ENCODE results near the gene NUS1. TPM values are rescaled to one million over a fixed set of nuclear protein-coding genes. Genes with fewer than 3 reads are reported as not detected.

The NUS1 gene
- total and polyA plus RNA-seq, 2 experiments from 2014 or later, result 34.6 to 69.0 TPM

DNA sequence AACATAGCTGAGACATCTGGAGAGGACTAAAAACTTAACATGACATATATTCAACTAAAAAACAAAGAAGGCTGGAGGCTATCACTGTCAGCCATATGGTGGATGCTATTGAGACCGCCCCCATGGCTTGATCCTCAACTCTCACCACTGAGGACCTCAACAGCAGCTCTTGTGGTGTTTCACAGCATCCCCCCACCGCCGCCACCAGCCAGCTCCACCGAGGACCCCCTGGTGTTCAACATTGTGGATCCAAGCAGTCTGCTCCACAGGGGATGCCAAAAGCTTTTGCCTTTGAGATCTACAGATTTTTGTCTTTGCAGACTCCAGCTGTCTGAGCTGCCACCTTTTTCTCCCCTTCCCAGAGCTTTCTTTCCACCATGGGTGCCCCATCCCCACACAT, 64.6 kb downstream of the NUS1 start:
- Mint-ChIP-seq H3K9me3 (peaks cover 6% of the 10 kb centered on the region; the same call in 1 of the 3 replicates), H3K4me1 (peaks cover 14% of the 10 kb centered on the region), H3K27me3 (ENCODE audit: insufficient read depth, low read depth, poor library complexity) (peaks cover 8% of the 10 kb centered on the region), H3K27ac (no peak overlapping the region; the same call in 1 of the 2 replicates), H3K36me3 (ENCODE audit: low read depth) (no peaks in the 10 kb centered on the region), H3K4me3 (no peak overlapping the region)
- TF ChIP-seq ZNF114 (CRISPR knock-in tag; IDR thresholded peaks at IDR 0.05) (no peak), EZH2phosphoT487 (IDR thresholded peaks at IDR 0.05; ENCODE audit: unreplicated experiment) (no peak), NANOG (IDR thresholded peaks at IDR 0.05; ENCODE audit: borderline replicate concordance) (no peak), STAT1 (IDR thresholded peaks at IDR 0.05; ENCODE audit: unreplicated experiment) (no peak), ZNF331 (CRISPR knock-in tag; IDR thresholded peaks at IDR 0.05; ENCODE audit: low read depth) (no peak)
- TF ChIP-seq, protein P1, sequence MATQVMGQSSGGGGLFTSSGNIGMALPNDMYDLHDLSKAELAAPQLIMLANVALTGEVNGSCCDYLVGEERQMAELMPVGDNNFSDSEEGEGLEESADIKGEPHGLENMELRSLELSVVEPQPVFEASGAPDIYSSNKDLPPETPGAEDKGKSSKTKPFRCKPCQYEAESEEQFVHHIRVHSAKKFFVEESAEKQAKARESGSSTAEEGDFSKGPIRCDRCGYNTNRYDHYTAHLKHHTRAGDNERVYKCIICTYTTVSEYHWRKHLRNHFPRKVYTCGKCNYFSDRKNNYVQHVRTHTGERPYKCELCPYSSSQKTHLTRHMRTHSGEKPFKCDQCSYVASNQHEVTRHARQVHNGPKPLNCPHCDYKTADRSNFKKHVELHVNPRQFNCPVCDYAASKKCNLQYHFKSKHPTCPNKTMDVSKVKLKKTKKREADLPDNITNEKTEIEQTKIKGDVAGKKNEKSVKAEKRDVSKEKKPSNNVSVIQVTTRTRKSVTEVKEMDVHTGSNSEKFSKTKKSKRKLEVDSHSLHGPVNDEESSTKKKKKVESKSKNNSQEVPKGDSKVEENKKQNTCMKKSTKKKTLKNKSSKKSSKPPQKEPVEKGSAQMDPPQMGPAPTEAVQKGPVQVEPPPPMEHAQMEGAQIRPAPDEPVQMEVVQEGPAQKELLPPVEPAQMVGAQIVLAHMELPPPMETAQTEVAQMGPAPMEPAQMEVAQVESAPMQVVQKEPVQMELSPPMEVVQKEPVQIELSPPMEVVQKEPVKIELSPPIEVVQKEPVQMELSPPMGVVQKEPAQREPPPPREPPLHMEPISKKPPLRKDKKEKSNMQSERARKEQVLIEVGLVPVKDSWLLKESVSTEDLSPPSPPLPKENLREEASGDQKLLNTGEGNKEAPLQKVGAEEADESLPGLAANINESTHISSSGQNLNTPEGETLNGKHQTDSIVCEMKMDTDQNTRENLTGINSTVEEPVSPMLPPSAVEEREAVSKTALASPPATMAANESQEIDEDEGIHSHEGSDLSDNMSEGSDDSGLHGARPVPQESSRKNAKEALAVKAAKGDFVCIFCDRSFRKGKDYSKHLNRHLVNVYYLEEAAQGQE (IDR thresholded peaks at IDR 0.05; ENCODE audit: unreplicated experiment), result no peak
- TF ChIP-seq, protein P2, sequence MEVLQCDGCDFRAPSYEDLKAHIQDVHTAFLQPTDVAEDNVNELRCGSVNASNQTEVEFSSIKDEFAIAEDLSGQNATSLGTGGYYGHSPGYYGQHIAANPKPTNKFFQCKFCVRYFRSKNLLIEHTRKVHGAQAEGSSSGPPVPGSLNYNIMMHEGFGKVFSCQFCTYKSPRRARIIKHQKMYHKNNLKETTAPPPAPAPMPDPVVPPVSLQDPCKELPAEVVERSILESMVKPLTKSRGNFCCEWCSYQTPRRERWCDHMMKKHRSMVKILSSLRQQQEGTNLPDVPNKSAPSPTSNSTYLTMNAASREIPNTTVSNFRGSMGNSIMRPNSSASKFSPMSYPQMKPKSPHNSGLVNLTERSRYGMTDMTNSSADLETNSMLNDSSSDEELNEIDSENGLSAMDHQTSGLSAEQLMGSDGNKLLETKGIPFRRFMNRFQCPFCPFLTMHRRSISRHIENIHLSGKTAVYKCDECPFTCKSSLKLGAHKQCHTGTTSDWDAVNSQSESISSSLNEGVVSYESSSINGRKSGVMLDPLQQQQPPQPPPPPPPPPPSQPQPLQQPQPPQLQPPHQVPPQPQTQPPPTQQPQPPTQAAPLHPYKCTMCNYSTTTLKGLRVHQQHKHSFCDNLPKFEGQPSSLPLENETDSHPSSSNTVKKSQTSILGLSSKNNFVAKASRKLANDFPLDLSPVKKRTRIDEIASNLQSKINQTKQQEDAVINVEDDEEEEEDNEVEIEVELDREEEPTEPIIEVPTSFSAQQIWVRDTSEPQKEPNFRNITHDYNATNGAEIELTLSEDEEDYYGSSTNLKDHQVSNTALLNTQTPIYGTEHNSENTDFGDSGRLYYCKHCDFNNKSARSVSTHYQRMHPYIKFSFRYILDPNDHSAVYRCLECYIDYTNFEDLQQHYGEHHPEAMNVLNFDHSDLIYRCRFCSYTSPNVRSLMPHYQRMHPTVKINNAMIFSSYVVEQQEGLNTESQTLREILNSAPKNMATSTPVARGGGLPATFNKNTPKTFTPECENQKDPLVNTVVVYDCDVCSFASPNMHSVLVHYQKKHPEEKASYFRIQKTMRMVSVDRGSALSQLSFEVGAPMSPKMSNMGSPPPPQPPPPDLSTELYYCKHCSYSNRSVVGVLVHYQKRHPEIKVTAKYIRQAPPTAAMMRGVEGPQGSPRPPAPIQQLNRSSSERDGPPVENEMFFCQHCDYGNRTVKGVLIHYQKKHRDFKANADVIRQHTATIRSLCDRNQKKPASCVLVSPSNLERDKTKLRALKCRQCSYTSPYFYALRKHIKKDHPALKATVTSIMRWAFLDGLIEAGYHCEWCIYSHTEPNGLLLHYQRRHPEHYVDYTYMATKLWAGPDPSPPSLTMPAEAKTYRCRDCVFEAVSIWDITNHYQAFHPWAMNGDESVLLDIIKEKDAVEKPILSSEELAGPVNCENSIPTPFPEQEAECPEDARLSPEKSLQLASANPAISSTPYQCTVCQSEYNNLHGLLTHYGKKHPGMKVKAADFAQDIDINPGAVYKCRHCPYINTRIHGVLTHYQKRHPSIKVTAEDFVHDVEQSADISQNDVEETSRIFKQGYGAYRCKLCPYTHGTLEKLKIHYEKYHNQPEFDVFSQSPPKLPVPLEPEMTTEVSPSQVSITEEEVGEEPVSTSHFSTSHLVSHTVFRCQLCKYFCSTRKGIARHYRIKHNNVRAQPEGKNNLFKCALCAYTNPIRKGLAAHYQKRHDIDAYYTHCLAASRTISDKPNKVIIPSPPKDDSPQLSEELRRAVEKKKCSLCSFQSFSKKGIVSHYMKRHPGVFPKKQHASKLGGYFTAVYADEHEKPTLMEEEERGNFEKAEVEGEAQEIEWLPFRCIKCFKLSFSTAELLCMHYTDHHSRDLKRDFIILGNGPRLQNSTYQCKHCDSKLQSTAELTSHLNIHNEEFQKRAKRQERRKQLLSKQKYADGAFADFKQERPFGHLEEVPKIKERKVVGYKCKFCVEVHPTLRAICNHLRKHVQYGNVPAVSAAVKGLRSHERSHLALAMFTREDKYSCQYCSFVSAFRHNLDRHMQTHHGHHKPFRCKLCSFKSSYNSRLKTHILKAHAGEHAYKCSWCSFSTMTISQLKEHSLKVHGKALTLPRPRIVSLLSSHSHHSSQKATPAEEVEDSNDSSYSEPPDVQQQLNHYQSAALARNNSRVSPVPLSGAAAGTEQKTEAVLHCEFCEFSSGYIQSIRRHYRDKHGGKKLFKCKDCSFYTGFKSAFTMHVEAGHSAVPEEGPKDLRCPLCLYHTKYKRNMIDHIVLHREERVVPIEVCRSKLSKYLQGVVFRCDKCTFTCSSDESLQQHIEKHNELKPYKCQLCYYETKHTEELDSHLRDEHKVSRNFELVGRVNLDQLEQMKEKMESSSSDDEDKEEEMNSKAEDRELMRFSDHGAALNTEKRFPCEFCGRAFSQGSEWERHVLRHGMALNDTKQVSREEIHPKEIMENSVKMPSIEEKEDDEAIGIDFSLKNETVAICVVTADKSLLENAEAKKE (CRISPR knock-in tag; IDR thresholded peaks at IDR 0.05), result no peak
- Histone ChIP-seq H3K9me2 (ENCODE audit: insufficient read depth) (no peaks in the 10 kb centered on the region), H3K79me2 (replicated peaks; ENCODE audit: insufficient read depth) (no peaks in the 10 kb centered on the region), H3F3A (replicated peaks; ENCODE audit: low read depth) (no peaks in the 10 kb centered on the region), H3K36me3 (ENCODE audit: insufficient read depth) (no peaks in the 10 kb centered on the region), H4K20me1 (replicated peaks; ENCODE audit: insufficient read depth) (no peaks in the 10 kb centered on the region), H3K4me3 (no peak overlapping the region), H3K4me2 (0 out of 2 replicates have a peak overlapping the region, but pooled peaks have one; percentile 16), H3K27me3 (ENCODE audit: insufficient read depth) (no peaks in the 10 kb centered on the region), H2AFZ (no peak overlapping the region), H3K27ac (ENCODE audit: low read depth) (no peak overlapping the region), H3K4me1 (ENCODE audit: insufficient read depth) (0 out of 2 replicates have a peak, but pooled peaks cover 6% of the 10 kb centered on the region)
- peak; percentile 41; the same call in 1 of the 3 replicates for ATAC-seq
- peak; percentile 29 for DNase-seq (ENCODE audit: low spot score)
